ENCODE results near the gene RNF213.
"Not testable (repeated sequence)": the region's sequence is repeated elsewhere in the genome, so short reads cannot be mapped to it uniquely, and the experiment has no call there.

Gene RNF213

DNA sequence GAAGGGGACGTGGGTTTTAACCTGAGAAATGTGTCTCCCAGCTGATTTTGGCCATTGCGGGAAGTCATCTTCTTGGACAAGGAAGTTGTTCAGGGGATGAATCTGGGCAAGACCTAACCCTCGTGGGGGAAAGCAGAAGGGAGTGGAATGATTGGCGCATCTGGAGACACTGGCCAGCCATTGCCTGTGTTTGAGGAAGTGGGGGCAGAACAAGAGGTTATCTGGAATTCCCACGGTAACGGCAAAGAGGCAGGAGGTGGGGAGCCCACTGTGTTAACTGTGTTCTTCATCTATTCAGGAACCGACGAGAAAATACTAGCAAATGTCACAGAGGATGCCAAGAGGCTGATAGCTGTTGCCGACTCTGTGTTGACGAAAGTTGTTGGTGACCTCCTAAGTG is 66.9 kb downstream of the RNF213 start:
- DNase-seq: no peak

DNA sequence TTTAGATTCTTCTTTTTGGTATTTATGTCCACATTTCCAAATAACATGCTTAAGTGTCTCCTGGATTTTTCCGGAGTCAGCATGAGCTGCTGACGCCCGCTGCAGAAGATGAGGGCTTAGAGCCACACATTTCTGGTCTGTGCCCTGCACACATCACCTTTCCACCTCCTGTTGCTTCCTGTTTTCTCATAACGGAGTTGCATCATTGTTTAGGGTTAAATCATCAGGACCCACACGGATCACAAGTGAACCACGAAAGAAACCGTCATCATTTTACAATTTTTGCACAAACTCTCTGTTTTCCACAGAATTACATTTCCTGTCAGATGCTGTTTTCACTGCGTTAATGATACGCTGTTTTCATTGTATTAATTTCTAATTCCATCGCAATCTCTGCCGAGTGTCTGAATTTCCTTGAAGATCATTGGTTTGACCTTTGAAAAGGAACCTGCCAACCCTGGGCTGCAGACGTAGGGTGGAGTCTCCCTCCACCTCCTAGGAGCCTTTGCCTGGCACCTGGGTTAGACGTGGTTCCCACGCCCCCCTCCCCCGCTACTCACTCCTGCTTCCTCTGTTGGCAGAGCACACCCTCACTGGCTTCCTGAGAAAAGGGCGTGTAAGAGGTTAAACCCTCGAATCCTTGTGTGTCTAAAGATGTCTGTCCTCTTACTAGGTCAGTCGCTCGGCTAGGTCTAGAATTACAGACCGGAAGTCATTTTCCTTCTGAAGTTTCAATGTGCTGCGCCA is 68.2 kb downstream of the RNF213 start:
- DNase-seq: no peak

DNA sequence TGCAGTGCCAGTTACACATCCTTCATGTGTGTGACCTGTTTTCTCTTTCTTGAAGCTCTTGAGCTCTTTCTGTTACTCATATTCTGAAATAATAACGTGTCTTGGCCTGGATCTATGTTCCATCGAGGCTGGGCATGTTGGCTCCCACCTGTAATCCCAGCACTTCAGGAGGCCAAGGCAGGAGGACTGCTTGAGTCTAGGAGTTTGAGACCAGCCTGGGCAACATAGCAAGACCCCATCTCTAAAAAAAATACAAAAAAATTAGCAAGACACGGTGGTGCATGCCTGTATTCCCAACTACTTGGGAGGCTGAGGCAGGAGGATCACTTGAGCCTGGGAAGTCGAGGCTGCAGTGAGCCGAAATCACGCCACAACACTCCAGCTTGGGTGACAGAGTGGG is 68.8 kb downstream of the RNF213 start:
- DNase-seq: not testable (repeated sequence)

DNA sequence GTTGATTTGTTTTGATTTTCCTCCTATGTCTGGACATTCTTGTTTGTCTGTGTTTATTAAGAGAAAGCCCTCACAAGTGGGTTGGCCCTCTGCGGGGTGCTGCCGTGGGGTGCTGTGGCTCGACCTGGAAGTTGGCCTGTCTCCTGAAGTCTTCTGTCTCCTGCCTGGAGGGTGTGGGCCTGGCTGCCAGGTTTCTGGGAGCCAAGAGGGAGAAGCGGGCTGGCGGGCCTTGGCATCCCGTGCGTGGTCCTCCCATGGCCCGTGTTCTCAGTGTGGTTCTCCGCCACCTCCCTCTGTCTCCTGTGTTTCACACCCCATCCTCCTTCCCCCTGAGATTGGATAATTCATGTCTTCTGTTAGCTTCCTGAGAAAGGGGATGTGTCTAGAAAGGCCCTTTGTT is 69.6 kb downstream of the RNF213 start:
- no peak for DNase-seq

DNA sequence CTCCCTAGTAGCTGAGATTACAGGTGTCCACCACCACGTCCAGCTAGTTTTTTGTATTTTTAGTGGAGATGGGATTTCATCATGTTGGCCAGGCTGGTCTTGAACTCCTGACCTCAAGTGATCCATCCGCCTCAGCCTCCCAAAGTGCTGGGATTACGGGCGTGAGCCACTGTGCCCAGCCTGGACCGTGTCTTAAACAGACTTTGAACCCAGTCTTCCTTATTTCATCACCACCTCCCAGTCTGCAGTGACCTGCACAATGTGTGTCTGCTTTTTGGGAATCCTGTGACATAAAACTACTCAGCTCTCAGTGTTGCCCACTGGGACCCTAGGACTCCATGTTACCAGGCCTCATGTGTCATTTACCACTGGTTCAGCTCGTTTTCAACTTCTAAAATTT is 70.3 kb downstream of the RNF213 start:
- not testable (repeated sequence) for DNase-seq

DNA sequence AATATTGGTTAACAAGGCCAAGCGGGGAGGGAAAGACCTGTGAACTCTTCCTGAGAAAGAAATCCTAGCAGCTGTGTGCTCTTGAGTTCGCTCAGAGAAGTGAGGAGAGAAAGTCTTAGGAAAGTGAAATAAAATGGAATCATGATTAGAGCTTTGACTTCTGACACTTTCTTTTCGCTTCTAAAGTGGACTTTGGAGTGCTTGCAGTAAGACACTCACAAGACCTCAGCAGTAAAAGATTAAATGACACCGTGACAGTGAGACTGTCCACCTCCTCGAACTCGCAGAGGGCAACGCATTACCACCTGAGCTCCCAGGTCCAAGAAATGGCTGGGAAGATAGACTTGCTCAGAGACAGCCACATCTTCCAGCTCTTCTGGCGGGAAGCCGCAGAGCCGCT is 71.2 kb downstream of the RNF213 start:
- DNase-seq: no peak

DNA sequence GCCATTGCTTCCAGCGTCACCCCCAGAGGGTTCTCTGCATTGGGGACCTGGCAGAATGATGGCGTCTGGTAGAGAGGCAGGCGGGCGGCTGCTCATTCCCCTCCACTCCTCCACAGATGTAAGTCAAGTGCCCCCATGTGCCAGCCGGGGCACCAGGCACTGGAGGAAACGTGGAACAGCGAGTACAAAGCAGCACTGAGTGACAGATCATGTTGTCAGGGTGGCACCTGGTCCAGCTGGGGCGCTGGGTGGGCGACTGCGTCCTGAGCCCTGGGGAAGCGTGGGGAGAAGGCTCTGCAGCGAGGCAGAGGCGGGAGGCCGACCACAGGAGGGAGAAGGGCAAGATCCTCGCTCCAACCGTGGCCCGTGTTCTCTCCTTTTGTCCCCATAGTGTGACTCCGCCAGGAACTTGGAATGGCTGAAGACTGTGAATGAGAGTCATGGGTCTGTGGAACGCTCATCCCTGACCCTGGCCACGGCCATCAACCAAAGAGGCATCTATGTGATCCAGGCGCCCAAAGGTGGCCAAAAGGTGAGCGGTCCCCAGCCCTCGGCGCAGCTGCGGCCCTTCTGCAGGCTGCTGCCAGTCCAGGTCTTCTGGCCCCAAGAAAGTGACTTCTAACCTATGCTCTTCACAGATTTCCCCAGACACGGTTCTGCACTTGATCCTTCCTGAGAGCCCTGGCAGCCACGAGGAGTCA is 76.7 kb downstream of the RNF213 start:
- DNase-seq: no peak

DNA sequence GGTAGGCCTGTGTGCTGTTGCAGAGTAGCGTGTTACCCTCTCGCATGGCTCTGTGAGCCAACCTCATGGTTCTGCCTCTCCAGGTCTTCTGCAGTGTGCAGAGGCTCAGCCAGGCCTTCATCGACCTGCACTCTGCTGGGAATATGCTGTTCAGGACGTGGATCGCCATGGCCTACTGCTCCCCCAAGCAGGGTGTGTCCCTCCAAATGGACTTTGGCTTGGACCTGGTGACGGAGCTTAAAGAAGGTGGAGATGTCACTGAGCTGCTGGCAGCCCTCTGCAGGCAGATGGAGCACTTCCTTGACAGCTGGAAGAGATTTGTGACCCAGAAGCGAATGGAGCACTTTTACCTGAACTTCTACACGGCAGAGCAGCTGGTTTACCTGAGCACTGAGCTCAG is 78.5 kb downstream of the RNF213 start:
- DNase-seq: no peak

DNA sequence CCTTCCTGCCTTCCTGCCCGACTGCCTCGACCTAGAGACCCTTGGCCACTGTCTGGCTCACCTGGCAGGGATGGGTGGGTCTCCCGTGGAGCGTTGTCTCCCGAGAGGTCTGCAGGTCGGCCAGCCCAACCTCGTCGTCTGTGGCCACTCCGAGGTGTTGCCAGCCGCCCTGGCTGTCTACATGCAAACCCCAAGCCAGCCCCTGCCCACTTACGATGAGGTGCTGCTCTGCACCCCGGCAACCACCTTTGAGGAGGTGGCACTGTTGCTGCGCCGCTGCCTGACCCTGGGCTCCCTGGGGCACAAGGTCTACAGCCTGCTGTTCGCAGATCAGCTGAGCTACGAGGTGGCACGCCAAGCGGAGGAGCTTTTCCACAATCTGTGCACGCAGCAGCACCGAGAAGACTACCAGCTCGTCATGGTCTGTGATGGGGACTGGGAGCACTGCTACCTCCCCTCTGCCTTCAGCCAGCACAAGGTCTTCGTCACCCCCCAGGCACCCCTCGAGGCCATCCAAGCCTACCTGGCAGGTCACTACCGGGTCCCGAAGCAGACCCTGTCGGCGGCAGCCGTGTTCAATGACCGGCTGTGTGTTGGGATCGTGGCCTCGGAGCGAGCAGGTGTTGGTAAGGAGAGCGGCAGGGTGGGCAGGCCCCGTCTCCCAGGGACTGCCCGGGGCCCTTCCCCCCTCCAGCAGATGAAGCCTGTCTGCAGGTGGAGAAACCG is 79.2 kb downstream of the RNF213 start:
- DNase-seq: no peak

DNA sequence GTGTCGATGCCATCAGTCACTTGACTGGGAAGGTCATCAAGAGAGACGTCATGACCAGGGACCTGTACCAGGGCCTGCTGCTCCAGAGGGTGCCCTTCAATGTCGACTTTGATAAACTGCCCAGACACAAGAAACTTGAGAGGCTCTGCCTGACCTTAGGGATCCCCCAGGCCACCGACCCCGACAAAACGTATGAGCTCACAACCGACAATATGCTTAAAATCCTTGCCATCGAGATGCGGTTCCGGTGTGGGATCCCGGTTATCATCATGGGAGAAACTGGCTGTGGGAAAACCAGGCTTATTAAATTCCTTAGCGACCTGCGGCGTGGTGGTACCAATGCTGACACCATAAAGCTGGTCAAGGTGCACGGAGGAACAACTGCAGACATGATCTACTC is 84.7 kb downstream of the RNF213 start:
- no peak for DNase-seq

DNA sequence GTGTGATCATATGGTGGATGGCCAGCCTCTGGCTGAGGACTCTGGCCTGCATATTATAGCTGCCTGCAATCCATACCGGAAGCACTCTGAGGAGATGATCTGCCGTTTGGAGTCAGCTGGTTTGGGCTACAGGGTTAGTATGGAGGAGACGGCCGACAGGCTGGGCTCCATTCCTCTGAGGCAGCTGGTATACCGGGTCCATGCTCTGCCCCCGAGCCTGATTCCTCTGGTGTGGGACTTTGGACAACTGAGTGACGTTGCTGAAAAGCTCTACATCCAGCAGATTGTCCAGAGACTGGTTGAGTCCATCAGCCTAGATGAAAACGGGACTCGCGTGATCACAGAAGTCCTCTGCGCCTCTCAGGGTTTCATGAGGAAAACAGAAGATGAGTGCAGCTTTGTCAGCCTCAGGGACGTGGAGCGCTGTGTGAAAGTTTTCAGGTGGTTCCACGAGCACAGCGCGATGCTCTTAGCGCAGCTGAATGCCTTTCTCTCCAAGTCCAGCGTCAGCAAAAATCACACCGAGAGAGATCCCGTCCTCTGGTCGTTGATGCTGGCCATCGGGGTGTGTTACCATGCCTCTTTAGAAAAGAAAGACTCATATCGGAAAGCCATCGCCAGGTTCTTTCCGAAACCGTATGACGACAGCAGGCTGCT is 85.3 kb downstream of the RNF213 start:
- DNase-seq: no peak

DNA sequence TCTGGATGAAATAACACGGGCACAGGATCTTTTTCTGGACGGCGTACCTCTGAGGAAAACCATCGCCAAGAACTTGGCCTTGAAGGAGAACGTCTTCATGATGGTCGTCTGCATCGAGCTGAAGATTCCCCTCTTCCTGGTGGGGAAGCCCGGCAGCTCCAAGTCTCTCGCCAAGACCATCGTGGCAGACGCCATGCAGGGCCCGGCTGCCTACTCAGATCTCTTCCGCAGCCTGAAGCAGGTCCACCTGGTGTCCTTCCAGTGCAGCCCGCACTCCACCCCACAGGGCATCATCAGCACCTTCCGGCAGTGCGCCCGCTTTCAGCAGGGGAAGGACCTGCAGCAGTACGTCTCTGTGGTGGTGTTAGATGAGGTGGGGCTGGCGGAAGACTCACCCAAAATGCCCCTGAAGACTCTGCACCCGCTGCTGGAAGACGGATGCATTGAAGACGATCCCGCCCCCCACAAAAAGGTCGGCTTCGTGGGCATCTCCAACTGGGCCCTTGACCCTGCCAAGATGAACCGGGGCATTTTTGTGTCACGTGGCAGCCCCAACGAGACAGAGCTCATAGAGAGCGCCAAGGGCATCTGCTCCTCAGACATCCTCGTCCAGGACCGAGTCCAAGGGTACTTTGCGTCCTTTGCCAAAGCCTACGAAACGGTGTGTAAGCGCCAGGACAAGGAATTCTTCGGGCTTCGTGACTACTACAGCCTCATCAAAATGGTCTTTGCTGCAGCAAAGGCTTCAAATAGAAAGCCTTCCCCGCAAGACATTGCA is 86.0 kb downstream of the RNF213 start:
- no peak for DNase-seq

DNA sequence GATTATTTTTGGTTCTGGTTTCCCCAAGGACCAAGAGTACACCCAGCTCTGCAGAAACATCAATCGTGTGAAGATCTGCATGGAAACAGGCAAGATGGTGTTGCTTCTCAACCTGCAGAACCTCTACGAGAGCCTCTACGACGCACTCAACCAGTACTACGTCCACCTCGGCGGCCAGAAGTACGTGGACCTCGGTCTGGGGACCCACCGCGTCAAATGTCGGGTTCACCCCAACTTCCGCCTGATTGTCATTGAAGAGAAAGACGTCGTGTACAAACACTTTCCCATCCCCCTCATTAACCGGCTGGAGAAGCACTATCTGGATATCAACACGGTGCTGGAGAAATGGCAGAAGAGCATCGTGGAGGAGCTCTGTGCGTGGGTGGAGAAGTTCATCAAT is 86.9 kb downstream of the RNF213 start:
- no peak for DNase-seq

DNA sequence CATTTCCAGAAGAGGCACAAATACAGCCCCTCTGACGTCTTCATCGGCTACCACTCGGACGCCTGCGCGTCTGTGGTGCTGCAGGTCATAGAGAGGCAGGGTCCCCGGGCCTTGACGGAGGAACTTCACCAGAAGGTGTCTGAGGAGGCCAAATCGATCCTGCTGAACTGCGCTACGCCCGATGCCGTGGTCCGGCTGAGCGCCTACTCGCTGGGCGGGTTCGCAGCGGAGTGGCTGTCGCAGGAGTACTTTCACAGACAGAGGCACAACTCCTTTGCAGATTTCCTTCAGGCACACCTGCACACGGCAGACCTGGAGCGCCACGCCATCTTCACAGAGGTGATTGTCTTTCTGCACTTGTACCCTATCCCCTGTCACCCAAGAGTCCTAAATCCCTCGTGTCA is 87.3 kb downstream of the RNF213 start:
- no peak for DNase-seq

DNA sequence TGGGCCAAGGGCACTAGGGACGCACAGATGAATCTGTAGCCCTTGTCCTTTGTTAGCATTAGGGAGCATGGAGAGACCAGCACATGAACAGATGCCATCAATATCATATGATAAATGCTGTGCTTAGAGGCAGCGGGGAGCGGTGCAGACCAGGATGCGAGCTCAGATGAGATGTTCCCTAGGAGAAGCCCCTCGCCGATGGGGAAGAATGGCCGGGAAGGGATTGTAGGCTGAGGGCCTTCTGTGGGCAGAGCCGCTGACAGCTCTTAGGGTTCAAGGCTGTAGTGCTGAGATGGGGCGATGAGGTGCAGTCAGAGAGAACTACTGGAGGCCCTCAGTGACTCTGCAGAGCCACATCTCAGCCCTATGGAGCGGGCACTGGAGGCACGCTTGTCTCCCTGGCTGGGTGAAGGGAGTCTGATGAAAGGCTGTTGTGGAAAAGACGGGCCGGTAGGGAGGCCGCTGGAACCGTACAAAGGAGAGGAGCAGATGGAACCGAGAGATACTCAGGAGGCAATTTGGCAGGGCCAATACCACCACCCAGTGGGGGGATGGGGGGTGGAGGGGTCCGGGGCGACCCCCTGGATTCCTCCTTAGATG is 88.0 kb downstream of the RNF213 start:
- DNase-seq: no peak

DNA sequence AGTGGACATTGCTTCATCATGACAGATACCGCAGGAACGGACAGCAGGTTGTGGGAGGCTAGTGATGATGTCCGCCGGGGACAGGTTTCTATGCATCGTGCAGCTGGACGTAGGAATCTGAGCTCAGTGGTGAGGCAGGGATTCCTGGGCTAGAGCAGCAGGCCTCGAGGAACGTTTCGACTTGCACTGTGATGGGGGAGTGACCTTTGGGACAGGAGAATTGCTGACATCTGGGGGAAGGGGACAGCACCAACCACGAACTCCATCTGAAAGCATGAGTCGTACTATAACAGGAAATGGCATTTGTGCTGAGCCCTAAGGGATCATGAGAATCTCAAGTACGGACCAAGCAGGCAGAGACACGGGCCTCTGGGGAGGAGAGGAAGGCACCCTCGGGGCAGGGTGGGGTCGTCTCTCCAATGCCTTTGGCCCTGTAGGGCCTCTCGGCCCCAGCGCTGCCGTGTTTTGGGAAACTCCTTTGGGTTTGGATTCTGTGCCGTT is 88.5 kb downstream of the RNF213 start:
- DNase-seq: no peak

DNA sequence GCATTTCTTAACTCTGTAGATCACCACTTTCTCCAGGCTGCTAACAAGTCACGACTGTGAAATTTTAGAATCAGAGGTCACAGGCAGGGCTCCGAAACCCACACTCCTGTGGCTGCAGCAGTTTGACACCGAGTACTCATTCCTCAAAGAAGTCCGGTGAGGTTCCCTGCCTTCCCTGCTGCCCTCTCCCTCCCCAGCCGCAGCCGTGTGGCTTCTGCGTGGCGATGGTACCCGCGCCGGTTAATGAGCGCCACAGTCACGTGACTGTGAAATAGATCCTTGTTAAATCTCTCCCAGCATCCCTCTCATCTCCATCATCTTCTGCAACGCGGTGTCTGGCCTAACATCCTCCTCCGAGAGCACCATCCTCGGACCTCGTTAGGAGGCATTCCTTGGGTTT is 89.1 kb downstream of the RNF213 start:
- DNase-seq: no peak

DNA sequence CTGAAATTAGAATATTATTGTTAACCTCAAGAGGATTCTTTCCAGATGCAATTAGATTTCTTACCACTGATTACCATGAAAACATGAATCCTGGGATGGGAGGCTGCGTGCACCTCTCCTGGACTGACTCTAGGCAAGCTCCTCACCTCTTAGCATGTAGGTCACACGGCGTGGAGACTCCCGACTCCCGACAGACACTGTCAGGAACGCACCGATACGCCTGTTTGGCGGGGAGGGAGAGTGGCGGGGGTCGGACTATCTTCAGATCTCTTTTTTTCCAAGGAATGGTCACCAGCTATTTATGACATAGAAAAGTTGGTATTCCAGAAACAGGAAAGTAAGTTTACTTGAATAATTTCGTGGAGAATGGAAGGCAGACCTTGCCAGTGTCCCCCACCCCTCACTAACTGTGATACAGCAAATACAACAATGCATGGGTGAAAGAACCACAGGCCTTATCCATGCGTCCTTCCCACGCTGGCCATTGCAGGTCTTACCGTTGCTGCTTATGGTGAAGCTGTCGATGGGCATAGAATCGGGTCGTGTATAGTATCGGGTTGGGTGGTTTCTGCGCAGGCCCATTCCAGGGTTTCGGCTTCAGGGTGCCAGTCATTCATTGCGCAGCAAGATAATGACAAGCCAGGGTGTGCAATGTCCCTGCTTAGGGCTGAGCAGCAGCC is 91.7 kb downstream of the RNF213 start:
- DNase-seq: no peak

DNA sequence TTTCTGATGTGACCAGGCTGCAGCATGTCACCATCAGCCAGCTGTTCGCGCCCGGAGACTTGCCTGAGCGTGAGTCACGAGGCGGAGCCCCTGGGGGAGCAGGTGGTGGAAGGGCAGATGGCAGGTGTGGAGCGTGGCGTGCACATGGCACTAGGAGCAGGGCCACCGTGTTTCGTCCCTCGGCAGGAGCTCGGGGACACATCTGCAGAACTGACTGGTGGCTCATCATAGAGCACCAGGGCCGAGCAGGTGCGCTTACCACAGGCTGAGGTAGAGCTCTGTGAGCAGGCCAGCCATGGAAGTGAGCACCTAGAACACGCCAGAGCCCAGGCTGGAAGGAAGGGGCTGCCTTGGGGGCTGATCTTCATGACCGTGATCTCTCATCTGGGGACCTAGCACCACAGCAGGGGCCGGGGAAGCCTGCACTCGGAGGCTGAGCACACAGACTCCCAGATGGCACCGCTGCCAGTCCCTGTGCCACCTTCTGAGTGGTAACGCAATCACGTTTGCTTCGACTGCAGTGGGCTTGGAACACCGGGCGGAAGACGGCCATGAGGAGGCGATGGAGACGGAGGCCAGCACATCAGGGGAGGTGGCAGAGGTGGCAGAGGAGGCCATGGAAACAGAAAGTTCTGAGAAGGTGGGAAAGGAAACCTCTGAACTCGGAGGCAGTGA is 92.5 kb downstream of the RNF213 start:
- DNase-seq: no peak

DNA sequence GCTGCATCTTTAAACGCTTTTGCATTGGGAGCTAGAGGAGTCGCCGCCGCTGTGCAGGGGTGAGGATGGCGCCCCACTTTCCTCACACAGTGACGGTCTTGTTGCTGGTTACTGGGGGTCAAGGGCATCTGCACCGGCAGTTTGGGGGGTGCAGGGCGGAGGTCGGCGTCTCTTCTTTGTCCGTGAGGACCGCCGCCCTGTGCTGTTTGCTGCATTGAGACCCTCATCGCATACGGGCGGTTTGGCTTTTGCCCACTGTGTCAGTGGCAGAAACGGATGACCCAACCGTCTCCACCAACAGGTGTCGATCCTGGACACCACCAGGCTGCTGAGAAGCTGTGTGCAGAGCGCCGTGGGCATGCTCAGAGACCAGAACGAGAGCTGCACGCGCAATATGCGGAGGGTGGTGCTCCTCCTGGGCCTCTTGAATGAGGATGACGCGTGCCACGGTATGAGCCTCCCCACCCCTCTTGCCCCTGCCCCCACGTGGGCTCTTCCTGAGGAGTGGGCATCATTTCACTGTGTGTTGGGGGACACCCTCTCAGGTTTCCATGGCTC is 93.1 kb downstream of the RNF213 start:
- no peak for DNase-seq
